PFSK-1 (cell line): Measurements from ENCODE around the gene EFHC2.

Source experiments
- FOXP2 ChIP-seq: optimal IDR thresholded peaks from 2 replicates; pipeline ENCODE3; 2011; ENCODE audit warnings: borderline replicate concordance, control low read depth, inconsistent platforms; ENCODE audit not compliant: insufficient read depth; ENCODE audit errors: extremely low read length, extremely low read depth
- POLR2AphosphoS5 ChIP-seq: IDR thresholded peaks from 2 replicates; pipeline ENCODE4 v1.6.1; 2012; ENCODE audit warnings: low read depth, mild to moderate bottlenecking, control low read depth, low read length, moderate library complexity
- SIN3A ChIP-seq: IDR thresholded peaks from 2 replicates; pipeline ENCODE4 v1.6.1; 2012; ENCODE audit warnings: mild to moderate bottlenecking, low read length, moderate library complexity, borderline replicate concordance; ENCODE audit not compliant: insufficient read depth
- TAF1 ChIP-seq: IDR thresholded peaks from 2 replicates; pipeline ENCODE4 v1.6.1; 2012; ENCODE audit warnings: low read length, control low read depth, borderline replicate concordance; ENCODE audit not compliant: insufficient read depth
- TF ChIP-seq, protein P1 (sequence below), 2 experiments: IDR thresholded peaks; 2 replicates each; pipeline versions ENCODE4 v1.6.1 to v1.8.0; 2011 to 2012; ENCODE audit warnings: low read depth in 2 of 2, low read length in 2 of 2, control low read depth in 1 of 2, inconsistent platforms in 1 of 2, mild to moderate bottlenecking in 1 of 2, moderate library complexity in 1 of 2; ENCODE audit not compliant: insufficient read depth in 1 of 2

EFHC2 gene

DNA sequence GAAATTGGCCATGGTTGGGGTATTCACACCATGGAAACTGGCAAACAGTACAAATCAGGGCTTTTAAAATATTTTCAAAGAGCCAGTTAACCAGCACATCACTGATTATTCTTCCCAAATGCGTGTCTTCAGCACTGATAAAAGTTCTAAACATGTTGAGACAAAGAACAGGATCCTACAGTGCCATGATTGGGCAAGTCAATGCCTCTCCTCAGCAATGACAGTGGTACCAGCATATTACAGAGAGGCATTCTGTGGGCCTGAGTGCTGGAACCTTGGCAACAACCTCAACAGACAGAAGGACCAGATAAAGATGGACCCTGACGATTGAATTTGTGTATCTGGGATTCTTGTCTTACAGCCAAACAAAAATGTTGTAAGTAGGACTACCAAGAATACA lies 108.9 kb downstream of the EFHC2 start:
- TF ChIP-seq POLR2AphosphoS5: no peak
- TF ChIP-seq, protein P1, sequence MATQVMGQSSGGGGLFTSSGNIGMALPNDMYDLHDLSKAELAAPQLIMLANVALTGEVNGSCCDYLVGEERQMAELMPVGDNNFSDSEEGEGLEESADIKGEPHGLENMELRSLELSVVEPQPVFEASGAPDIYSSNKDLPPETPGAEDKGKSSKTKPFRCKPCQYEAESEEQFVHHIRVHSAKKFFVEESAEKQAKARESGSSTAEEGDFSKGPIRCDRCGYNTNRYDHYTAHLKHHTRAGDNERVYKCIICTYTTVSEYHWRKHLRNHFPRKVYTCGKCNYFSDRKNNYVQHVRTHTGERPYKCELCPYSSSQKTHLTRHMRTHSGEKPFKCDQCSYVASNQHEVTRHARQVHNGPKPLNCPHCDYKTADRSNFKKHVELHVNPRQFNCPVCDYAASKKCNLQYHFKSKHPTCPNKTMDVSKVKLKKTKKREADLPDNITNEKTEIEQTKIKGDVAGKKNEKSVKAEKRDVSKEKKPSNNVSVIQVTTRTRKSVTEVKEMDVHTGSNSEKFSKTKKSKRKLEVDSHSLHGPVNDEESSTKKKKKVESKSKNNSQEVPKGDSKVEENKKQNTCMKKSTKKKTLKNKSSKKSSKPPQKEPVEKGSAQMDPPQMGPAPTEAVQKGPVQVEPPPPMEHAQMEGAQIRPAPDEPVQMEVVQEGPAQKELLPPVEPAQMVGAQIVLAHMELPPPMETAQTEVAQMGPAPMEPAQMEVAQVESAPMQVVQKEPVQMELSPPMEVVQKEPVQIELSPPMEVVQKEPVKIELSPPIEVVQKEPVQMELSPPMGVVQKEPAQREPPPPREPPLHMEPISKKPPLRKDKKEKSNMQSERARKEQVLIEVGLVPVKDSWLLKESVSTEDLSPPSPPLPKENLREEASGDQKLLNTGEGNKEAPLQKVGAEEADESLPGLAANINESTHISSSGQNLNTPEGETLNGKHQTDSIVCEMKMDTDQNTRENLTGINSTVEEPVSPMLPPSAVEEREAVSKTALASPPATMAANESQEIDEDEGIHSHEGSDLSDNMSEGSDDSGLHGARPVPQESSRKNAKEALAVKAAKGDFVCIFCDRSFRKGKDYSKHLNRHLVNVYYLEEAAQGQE (IDR thresholded peaks at IDR 0.05; ENCODE audit: insufficient read depth in 1 of 2, low read depth in 2 of 2, low read length in 2 of 2): no peak
- TF ChIP-seq FOXP2: no peak
- no peak for TF ChIP-seq TAF1
- no peak for TF ChIP-seq SIN3A

DNA sequence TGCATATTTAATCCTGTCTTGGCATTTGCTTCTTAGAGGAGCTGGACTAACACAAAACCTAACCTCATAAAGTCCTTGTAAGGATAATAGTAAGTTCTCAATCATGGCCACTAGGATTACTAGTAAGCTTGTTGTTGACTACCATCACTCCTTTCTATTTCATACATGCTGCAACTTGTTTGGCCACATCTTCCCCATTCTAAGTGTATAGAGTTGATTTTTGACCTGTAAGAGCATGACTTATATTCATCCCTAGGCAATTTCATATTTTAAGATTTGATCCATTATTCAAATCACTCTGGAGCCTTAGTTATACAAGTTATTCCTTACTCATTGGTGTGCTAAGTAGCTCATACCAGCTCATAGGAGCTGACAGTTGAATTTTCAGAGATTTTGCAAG lies 109.4 kb downstream of the EFHC2 start:
- TF ChIP-seq POLR2AphosphoS5 (no peak), TAF1 (no peak), SIN3A (no peak), FOXP2 (no peak)
- TF ChIP-seq, protein P1 (IDR thresholded peaks at IDR 0.05; ENCODE audit: insufficient read depth in 1 of 2, low read depth in 2 of 2, low read length in 2 of 2): no peak

- TF ChIP-seq, protein P1 (IDR thresholded peaks at IDR 0.05; ENCODE audit: insufficient read depth in 1 of 2, low read depth in 2 of 2, low read length in 2 of 2): no peak
- no peak for TF ChIP-seq SIN3A
- TF ChIP-seq TAF1: no peak
- no peak for TF ChIP-seq FOXP2
- TF ChIP-seq POLR2AphosphoS5: no peak
Observed at GRCh38 chrX:44232081-44232480, 111.4 kb downstream of the EFHC2 start.

DNA sequence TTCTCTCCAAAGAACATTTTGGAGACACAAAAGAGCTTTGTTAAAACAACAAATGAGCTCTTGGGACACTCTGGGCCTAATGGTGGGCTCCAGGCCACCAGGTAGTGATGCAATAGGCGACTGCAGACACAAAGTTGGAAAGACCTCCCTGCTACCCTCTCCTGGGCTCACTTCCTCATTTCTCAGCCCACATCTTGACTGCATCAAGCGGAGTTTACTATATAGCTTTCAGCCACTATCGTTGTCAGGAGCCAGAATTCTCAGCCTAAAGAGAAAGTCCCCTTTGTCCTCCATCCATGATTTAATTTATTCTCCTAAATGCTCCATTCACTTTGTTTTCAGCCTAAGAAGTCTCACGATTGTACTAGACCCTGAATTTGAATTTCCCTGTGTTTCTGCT lies 114.9 kb downstream of the EFHC2 start:
- TF ChIP-seq FOXP2 (no peak), POLR2AphosphoS5 (no peak), SIN3A (no peak), TAF1 (no peak)
- TF ChIP-seq, protein P1 (IDR thresholded peaks at IDR 0.05; ENCODE audit: insufficient read depth in 1 of 2, low read depth in 2 of 2, low read length in 2 of 2): no peak

- TF ChIP-seq FOXP2 (no peak), TAF1 (no peak), SIN3A (no peak), POLR2AphosphoS5 (no peak)
- TF ChIP-seq, protein P1 (IDR thresholded peaks at IDR 0.05; ENCODE audit: insufficient read depth in 1 of 2, low read depth in 2 of 2, low read length in 2 of 2): no peak
Observed at GRCh38 chrX:44227991-44228390, 115.5 kb downstream of the EFHC2 start.
